ENCODE data around the gene PRR30. TPM values are rescaled to one million over a fixed set of nuclear protein-coding genes. Genes with fewer than 3 reads are reported as not detected.

The PRR30 gene
- polyA plus RNA-seq, 2 of the 4 experiments (the other 2 are of a cell fraction) = not detected

DNA sequence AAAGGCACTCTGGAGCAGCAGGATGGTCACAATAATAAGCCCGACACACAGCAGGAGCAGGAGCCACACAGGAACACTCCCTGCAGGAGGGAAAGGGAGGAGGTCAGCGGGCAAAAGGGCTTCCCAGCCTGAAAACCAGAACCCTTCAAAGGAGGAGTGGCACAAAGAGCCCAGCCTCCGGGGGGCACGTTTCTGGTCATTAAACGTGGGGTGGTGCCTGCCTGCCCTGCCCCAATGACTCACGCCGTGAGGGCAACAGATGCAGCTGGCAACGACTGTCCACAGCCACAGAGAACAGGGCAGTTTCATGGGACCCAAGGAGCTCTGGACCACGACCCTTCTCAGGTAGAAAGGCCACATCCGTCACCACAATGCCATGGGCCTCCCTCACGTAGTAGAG, 7.8 kb downstream of the PRR30 start:
- DNase-seq (ENCODE audit: low read depth in 1 of 2, low spot score in 1 of 2) (no peak), FAIRE-seq (no peak), ATAC-seq (no peak)
- Histone ChIP-seq H3K9me3 (no peaks in the 10 kb centered on the region), H3K27ac (no peak overlapping the region), H3K4me2 (no peak overlapping the region), H3K4me1 (peaks cover 11% of the 10 kb centered on the region), H3K4me3 (no peak overlapping the region)
- WGBS (ENCODE audit: missing lambda C conversion rate) = 79% methylated on average over 11 of the region's 11 CpGs
- CTCF ChIA-PET = interaction anchor here (0.6 to 3.4 kb wide), 11 partner anchors 8 to 172 kb away, joined by 3 to 25 read pairs (median 9); partner anchors contain the start of genes ABHD1 and CGREF1
- POLR2A ChIA-PET = no interaction called here
- TF ChIP-seq HDAC2 (IDR thresholded peaks at IDR 0.05) = no peak
- no peak for TF ChIP-seq POLR2A (IDR thresholded peaks at IDR 0.05; ENCODE audit: low read length)
- no peak for TF ChIP-seq RFX5 (IDR thresholded peaks at IDR 0.05)
- no peak for TF ChIP-seq TFCP2L1 (CRISPR knock-in tag; IDR thresholded peaks at IDR 0.05)
- no peak for TF ChIP-seq TP53 (CRISPR knock-in tag; IDR thresholded peaks at IDR 0.05)
- no peak for TF ChIP-seq RCOR1 (IDR thresholded peaks at IDR 0.05; ENCODE audit: low read depth, low read length)
- no peak for TF ChIP-seq KDM5A (IDR thresholded peaks at IDR 0.05)

DNA sequence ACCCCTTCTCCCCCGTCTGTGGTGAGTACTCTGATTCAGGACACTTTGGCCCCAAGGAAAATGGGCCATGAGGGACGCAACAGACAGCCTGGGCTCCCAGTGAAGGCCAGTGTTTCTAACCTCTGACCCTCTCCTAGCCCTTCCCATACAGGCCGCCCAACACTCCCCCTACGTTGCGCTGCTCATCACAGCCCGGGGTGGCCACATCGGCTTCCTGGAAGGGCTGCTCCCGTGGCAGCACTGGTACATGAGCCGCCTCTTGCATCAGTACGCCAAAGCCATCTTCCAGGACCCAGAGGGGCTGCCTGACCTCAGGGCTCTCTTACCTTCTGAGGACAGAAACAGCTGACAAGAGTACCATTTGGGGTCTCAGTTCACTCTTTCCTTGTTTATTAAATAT, 8.8 kb downstream of the PRR30 start:
- 93% methylated on average over 10 of the region's 10 CpGs for WGBS (ENCODE audit: missing lambda C conversion rate)
- FAIRE-seq = no peak
- CTCF ChIA-PET = interaction anchor here (0.9 to 3.0 kb wide), 5 partner anchors 11 to 150 kb away, joined by 3 to 14 read pairs (median 5); partner anchors contain the start of gene CGREF1

DNA sequence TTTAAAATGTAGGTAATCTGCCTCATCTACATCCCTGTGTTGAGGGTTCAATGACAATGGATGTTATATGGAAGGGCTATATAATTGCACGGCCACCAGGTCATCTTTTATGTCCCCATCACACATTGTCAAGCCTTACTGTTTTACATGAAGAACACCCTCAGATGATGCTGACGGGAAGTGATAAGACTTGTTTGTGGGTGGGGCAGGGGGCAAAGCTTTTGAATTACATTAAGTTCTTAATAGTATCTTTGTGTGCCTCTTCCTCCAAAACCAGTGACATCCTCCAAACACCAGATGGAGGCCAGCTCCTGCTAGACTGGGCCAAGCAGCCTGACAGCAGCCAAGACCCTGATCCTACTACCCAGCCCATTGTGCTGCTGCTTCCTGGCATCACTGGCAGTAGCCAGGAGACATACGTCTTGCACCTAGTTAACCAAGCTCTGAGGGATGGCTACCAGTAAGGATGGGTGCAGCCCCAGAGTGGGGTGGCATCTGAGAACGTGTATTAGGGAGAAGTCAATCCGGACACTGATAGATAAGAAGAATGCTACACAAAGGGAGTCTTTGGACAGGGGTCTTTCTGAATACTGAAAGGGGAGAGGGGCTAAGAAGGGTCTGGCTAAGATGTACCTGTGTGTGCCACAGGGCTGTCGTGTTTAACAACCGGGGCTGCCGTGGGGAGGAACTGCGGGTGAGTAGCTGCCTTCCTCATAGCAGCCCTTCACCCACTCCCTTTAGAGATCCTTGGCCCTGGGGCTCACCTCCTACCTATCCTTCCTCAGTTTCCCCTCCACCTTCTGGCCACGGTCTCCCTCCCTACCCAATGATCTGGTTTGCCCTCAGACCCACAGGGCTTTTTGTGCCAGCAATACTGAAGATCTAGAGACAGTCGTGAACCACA, 10.3 kb downstream of the PRR30 start:
- TF ChIP-seq CHD4 (IDR thresholded peaks at IDR 0.05; ENCODE audit: borderline replicate concordance) = no peak
- TF ChIP-seq POLR2A (IDR thresholded peaks at IDR 0.05; ENCODE audit: low read length) = 0 out of 2 replicates have a peak, but pooled peaks have one; percentile 14
- no peak overlapping the region for H3K4me3 ChIP-seq
- no peak for ATAC-seq
- no peaks in the 10 kb centered on the region for H3K9me3 ChIP-seq
- 90% methylated on average over 11 of the region's 11 CpGs for WGBS (ENCODE audit: missing lambda C conversion rate)
- ChIA-PET CTCF (interaction anchor here (0.7 to 1.7 kb wide), 5 partner anchors 13 to 63 kb away, joined by 3 to 4 read pairs (median 3); no protein-coding TSS in a partner anchor), POLR2A (no interaction called here)
- FAIRE-seq = no peak
- peaks cover 13% of the 10 kb centered on the region for H3K4me1 ChIP-seq
- no peak for DNase-seq (ENCODE audit: low read depth in 1 of 2, low spot score in 1 of 2)
- no peak overlapping the region for H3K27ac ChIP-seq
- no peak overlapping the region for H3K4me2 ChIP-seq

More for the DNA sequence above, 8.8 kb downstream of the PRR30 start:
- POLR2A ChIA-PET = no interaction called here
- H3K4me1 ChIP-seq = peaks cover 11% of the 10 kb centered on the region
- DNase-seq (ENCODE audit: low read depth in 1 of 2, low spot score in 1 of 2) = no peak
- H3K4me2 ChIP-seq = no peak overlapping the region
- H3K4me3 ChIP-seq = no peak overlapping the region
- ATAC-seq = no peak
- TF ChIP-seq RARB (CRISPR knock-in tag; IDR thresholded peaks at IDR 0.05) (no peak), HOXA7 (CRISPR knock-in tag; IDR thresholded peaks at IDR 0.05) (no peak), HES2 (IDR thresholded peaks at IDR 0.05) (no peak), CHD4 (IDR thresholded peaks at IDR 0.05; ENCODE audit: borderline replicate concordance) (no peak), HDAC2 (IDR thresholded peaks at IDR 0.05) (no peak)
- no peaks in the 10 kb centered on the region for H3K9me3 ChIP-seq
- no peak overlapping the region for H3K27ac ChIP-seq

DNA sequence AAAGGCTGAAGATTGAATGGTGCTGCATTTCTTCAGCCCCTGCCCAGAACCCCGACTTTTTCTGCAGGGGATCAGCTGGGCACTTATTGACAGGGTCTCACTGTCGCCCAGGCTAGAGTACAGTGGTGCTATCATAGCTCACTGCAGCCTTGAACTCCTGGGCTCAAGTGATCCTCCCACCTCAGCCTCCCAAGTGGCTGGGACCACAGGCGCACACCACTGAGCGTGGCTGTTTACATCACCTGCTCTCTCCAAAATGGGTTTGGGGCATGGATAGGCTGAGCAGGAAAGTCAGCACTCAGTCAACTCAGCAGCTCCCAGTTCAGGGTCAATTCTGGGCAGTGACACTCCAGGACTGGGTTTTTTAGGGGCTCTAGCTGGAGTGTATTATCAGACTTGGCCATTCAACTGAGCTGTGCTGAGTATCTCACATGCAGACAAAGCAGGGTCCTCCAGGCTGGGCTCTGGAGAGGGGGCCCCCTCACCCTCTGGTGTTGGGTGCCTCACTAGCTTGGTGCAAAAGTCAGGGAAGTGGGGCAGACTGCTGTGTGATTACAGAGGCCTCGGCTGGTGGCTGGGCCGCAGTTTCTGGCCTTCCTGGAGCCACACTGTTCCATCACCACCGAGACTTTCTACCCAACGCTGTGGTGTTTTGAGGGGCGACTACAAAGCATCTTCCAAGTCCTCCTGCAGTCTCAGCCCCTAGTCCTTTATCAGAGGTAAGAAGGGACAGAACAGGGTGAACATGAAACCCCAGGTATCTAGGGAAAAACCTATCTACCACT, 11.1 kb downstream of the PRR30 start:
- H3K9me3 ChIP-seq = no peaks in the 10 kb centered on the region
- ATAC-seq = no peak
- peaks cover 9% of the 10 kb centered on the region for H3K4me1 ChIP-seq
- POLR2A ChIA-PET = interaction anchor here (1.3 kb wide), 1 partner anchor 84 kb away, joined by 3 read pairs; the partner anchor contains the start of genes ATRAID and SLC5A6
- CTCF ChIA-PET = interaction anchor here (0.7 to 1.7 kb wide), 5 partner anchors 12 to 64 kb away, joined by 3 to 4 read pairs (median 3); no protein-coding TSS in a partner anchor
- no peak for DNase-seq (ENCODE audit: low read depth in 1 of 2, low spot score in 1 of 2)
- no peak overlapping the region for H3K4me3 ChIP-seq
- TF ChIP-seq, protein P1, sequence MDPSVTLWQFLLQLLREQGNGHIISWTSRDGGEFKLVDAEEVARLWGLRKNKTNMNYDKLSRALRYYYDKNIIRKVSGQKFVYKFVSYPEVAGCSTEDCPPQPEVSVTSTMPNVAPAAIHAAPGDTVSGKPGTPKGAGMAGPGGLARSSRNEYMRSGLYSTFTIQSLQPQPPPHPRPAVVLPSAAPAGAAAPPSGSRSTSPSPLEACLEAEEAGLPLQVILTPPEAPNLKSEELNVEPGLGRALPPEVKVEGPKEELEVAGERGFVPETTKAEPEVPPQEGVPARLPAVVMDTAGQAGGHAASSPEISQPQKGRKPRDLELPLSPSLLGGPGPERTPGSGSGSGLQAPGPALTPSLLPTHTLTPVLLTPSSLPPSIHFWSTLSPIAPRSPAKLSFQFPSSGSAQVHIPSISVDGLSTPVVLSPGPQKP (IDR thresholded peaks at IDR 0.05; ENCODE audit: low read depth, low read length) = no peak
- TF ChIP-seq BHLHE40 (IDR thresholded peaks at IDR 0.05; ENCODE audit: low read depth, low read length) (no peak), CBX8 (IDR thresholded peaks at IDR 0.05) (no peak)
- 91% methylated on average over 9 of the region's 9 CpGs for WGBS (ENCODE audit: missing lambda C conversion rate)
- no peak overlapping the region for H3K4me2 ChIP-seq
- FAIRE-seq = no peak
- no peak overlapping the region for H3K27ac ChIP-seq
